ENCODE results near the gene GHRHR.

- TF ChIP-seq POLR2AphosphoS5 (IDR thresholded peaks at IDR 0.05; ENCODE audit: control insufficient read depth, insufficient read depth, low read depth, low read length) (no peak), ZNF444 (CRISPR knock-in tag; IDR thresholded peaks at IDR 0.05) (no peak), MAZ (CRISPR knock-in tag; conservative IDR thresholded peaks at IDR 0.05 in 1 of 2, IDR thresholded peaks at IDR 0.05 in 1 of 2) (no peak), CTCF (IDR thresholded peaks at IDR 0.05 in 2 of 3, conservative IDR thresholded peaks at IDR 0.05 in 1 of 3; ENCODE audit: insufficient read depth in 2 of 3, low read depth in 1 of 3, low read length in 3 of 3) (no peak), MYNN (IDR thresholded peaks at IDR 0.05) (no peak), MYNN (CRISPR knock-in tag; IDR thresholded peaks at IDR 0.05) (no peak), NCOA1 (IDR thresholded peaks at IDR 0.05; ENCODE audit: low read depth) (no peak)
These were observed 1.6 kb downstream of the GHRHR start for GRCh38 chr7:30965372-30965771.

Data from K562 (cell line).